K562 (cell line): ENCODE data around the gene HMGB1. TPM values are rescaled to one million over a fixed set of nuclear protein-coding genes. Genes with fewer than 3 reads are reported as not detected.

ENCODE experiments used
- ARID2 ChIP-seq: fragments of 450-650 bp; IDR thresholded peaks from 2 replicates; pipeline ENCODE4 v1.6.1; 2017; ENCODE audit warnings: antibody characterized with exemption, mild to moderate bottlenecking
- ASH1L ChIP-seq: fragments of 450-650 bp; IDR thresholded peaks from 2 replicates; pipeline ENCODE4 v1.6.1; 2018; ENCODE audit warnings: borderline replicate concordance, mild to moderate bottlenecking, low read depth; ENCODE audit not compliant: partially characterized antibody
- CSDE1 ChIP-seq, 2 experiments: fragments of 450-650 bp; IDR thresholded peaks; 2 replicates each; pipeline ENCODE4 v1.6.1; 2016; ENCODE audit warnings: mild to moderate bottlenecking in 1 of 2
- CTBP1 ChIP-seq: fragments of 450-650 bp; IDR thresholded peaks from 2 replicates; pipeline ENCODE4 v1.6.1; 2016; ENCODE audit warnings: borderline replicate concordance
- GMEB1 ChIP-seq: fragments of 250-450 bp; sonication (Bioruptor Pico); IDR thresholded peaks from 2 replicates; pipeline ENCODE4 v1.4.0; 2020; ENCODE audit warnings: mild to moderate bottlenecking
- KDM4B ChIP-seq, 2 experiments: fragments of 450-650 bp in 1 of 2; sonication (generic) in 1 of 2; IDR thresholded peaks; 2 replicates each; pipeline ENCODE4 v1.6.1; 2016 to 2017; ENCODE audit warnings: borderline replicate concordance in 2 of 2, antibody characterized with exemption in 1 of 2, low read depth in 1 of 2, mild to moderate bottlenecking in 1 of 2
- PCBP1 ChIP-seq: fragments of 200-400 bp; formaldehyde crosslinking; IDR thresholded peaks from 2 replicates; pipeline ENCODE4 v1.6.1; 2018; ENCODE audit warnings: mild to moderate bottlenecking, low read depth, low read length; ENCODE audit not compliant: poor library complexity, severe bottlenecking
- SREBF1 ChIP-seq: fragments of 150-350 bp; IDR thresholded peaks from 2 replicates; pipeline ENCODE4 v1.6.1; 2014; ENCODE audit warnings: antibody characterized with exemption, low read depth, low read length, borderline replicate concordance
- TCF7 ChIP-seq: sonication (generic); IDR thresholded peaks from 2 replicates; pipeline ENCODE4 v1.6.1; 2016; ENCODE audit warnings: antibody characterized with exemption, borderline replicate concordance
- YY1 ChIP-seq, 3 experiments: IDR thresholded peaks; 2 replicates each; pipeline ENCODE4 v1.6.1; 2011; ENCODE audit warnings: low read length in 2 of 3, mild to moderate bottlenecking in 2 of 3, moderate library complexity in 2 of 3, borderline replicate concordance in 1 of 3, control low read depth in 1 of 3, low read depth in 1 of 3; ENCODE audit not compliant: insufficient read depth in 3 of 3, insufficient replicate concordance in 2 of 3, control insufficient read depth in 1 of 3, insufficient read length in 1 of 3; ENCODE audit errors: extremely low read depth in 1 of 3
- ZBTB40 ChIP-seq, 2 experiments: fragments of 450-650 bp in 1 of 2; sonication (generic) in 1 of 2; formaldehyde crosslinking in 1 of 2; IDR thresholded peaks; 2 replicates each; pipeline versions ENCODE4 v1.7.1 to v1.9.0; 2016 to 2022; ENCODE audit warnings: inconsistent platforms in 1 of 2, mild to moderate bottlenecking in 1 of 2, missing genetic modification reagents in 1 of 2
- ZNF232 ChIP-seq: sonication (generic); formaldehyde crosslinking; IDR thresholded peaks from 2 replicates; pipeline ENCODE4 v1.8.0; 2022; ENCODE audit warnings: mild to moderate bottlenecking, missing genetic modification reagents
- ZNF395 ChIP-seq: fragments of 200-800 bp; sonication (Bioruptor generic); IDR thresholded peaks from 2 replicates; pipeline ENCODE4 v1.6.1; 2017; ENCODE audit warnings: missing genetic modification characterization, missing compliant biosample characterization
- polyA plus RNA-seq, 8 experiments: library from polyadenylated mRNA; depleted of rRNA in 4 of 8; stranded (reverse) in 5 of 8; unstranded in 3 of 8; fragments of >200 nt; fragmentation: Nextera tagmentation in 2 of 8; fragmentation: Illumina TruSeq in 1 of 8; extraction: Ambion mirVana in 2 of 8; extraction: Trizol in 1 of 8; gene quantifications; 2 replicates each; pipeline versions ENCODE4 v1.2.1 to v1.2.3, GENCODE V29; 2011 to 2014; ENCODE audit warnings: inconsistent platforms in 1 of 8, missing spikeins in 1 of 8
- total RNA-seq, 7 experiments: library from RNA; depleted of rRNA in 6 of 7; stranded (reverse); fragments of >200 nt in 6 of 7; fragmentation: Illumina TruSeq in 2 of 7; extraction: Trizol in 2 of 7; gene quantifications; 2 replicates each; pipeline versions ENCODE4 v1.2.1 to v1.2.3, GENCODE V29; 2011 to 2021; ENCODE audit warnings: low replicate concordance in 1 of 7

HMGB1 gene
- total and polyA plus RNA-seq, 9 of the 15 experiments (the other 6 are each of a cell fraction or from before 2014, with no cell fraction given): 442 to 1,896 (median 933) TPM

- TF ChIP-seq ZBTB40 (IDR thresholded peaks at IDR 0.05) (0 out of 2 replicates have a peak, but pooled peaks have one; percentile 10), ZBTB40 (CRISPR knock-in tag; IDR thresholded peaks at IDR 0.05) (no peak), TCF7 (no peak), ZNF395 (CRISPR knock-in tag) (no peak), CSDE1 (IDR thresholded peaks at IDR 0.05) (no peak), CTBP1 (0 out of 2 replicates have a peak, but pooled peaks have one; percentile 32), ARID2 (no peak), ASH1L (no peak), SREBF1 (no peak), GMEB1 (CRISPR knock-in tag) (no peak), KDM4B (IDR thresholded peaks at IDR 0.05; ENCODE audit: borderline replicate concordance in 2 of 2, low read depth in 1 of 2) (no peak), PCBP1 (peak; percentile 44), ZNF232 (no peak), YY1 (IDR thresholded peaks at IDR 0.05; ENCODE audit: borderline replicate concordance in 1 of 3, control insufficient read depth in 1 of 3, extremely low read depth in 1 of 3, insufficient read depth in 3 of 3, insufficient read length in 1 of 3, insufficient replicate concordance in 2 of 3, low read depth in 1 of 3, low read length in 2 of 3) (peak in 1 of 3 experiments; percentile 13)
Measured at GRCh38 chr13:30422054-30422839, 43.5 kb downstream of the HMGB1 start, which contains the start of gene UBE2L5 (continued).
